Activated CD4-positive, alpha-beta T cell treated with anti-CD3 and anti-CD28 coated beads, Interleukin-2, amount 50 U/mL, for 48 hours (primary cell): ENCODE measurements around the gene DENND10.
A peak's percentile ranks its signal among the peaks of the same experiment; 100 is the strongest.
"Not testable (repeated sequence)": the region's sequence is repeated elsewhere in the genome, so short reads cannot be mapped to it uniquely, and the experiment has no call there.

ENCODE experiments used
- DNase-seq, 2 experiments: peaks; one replicate each; pipeline ENCODE4 v3.0.0-alpha.2; 2020

DENND10 gene

GRCh38 chr10:119133949-119134348 is 30.0 kb downstream of the DENND10 start:
- DNase-seq, result peak; percentile 64 to 74

- DNase-seq, result no peak
Observed at GRCh38 chr10:119135513-119135881, 31.6 kb downstream of the DENND10 start.

- no peak for DNase-seq
Observed at GRCh38 chr10:119136084-119136483, 32.2 kb downstream of the DENND10 start.

GRCh38 chr10:119137878-119138277 is 34.0 kb downstream of the DENND10 start:
- DNase-seq, result not testable (repeated sequence)

- no peak for DNase-seq
Observed at GRCh38 chr10:119138346-119139306, 34.7 kb downstream of the DENND10 start.

- peak; percentile 56 to 61 for DNase-seq
Observed at GRCh38 chr10:119139464-119140067, 35.7 kb downstream of the DENND10 start.

GRCh38 chr10:119140603-119141245 is 36.8 kb downstream of the DENND10 start:
- DNase-seq, result no peak

- DNase-seq, result no peak
Observed at GRCh38 chr10:119143657-119144056, 39.7 kb downstream of the DENND10 start.

- DNase-seq, result no peak
Observed at GRCh38 chr10:119149157-119149556, 45.2 kb downstream of the DENND10 start.

GRCh38 chr10:119149729-119150128 is 45.8 kb downstream of the DENND10 start:
- DNase-seq, result no peak

- DNase-seq, result not testable (repeated sequence)
Observed at GRCh38 chr10:119151601-119152000, 47.7 kb downstream of the DENND10 start.

- no peak for DNase-seq
Observed at GRCh38 chr10:119153041-119153440, 49.1 kb downstream of the DENND10 start.

GRCh38 chr10:119153661-119154060 is 49.7 kb downstream of the DENND10 start:
- no peak for DNase-seq

GRCh38 chr10:119159332-119159731 is 55.4 kb downstream of the DENND10 start:
- DNase-seq, result no peak

GRCh38 chr10:119161680-119162451 is 58.0 kb downstream of the DENND10 start:
- DNase-seq, result no peak

GRCh38 chr10:119162452-119163092 is 58.7 kb downstream of the DENND10 start:
- DNase-seq, result no peak

GRCh38 chr10:119165171-119166117 is 61.5 kb downstream of the DENND10 start, which contains the start of gene SFXN4:
Gene SFXN4 (minus strand): TSS chr10:119165714. CDS start chr10:119165647, 67 bp downstream.
- peak; percentile 79 to 84 for DNase-seq

- no peak for DNase-seq
Observed at GRCh38 chr10:119166118-119166500, 62.2 kb downstream of the DENND10 start.

GRCh38 chr10:119166564-119166963 is 62.7 kb downstream of the DENND10 start:
- no peak for DNase-seq

GRCh38 chr10:119167041-119167440 is 63.1 kb downstream of the DENND10 start:
- DNase-seq, result no peak

GRCh38 chr10:119174109-119174508 is 70.2 kb downstream of the DENND10 start:
- DNase-seq, result no peak
